CD4-positive, alpha-beta T cell treated with Interleukin-6 at 100 ng/mL for 8 hours (primary cell): ENCODE data around the gene KLRD1.
"Not testable (repeated sequence)": the region's sequence is repeated elsewhere in the genome, so short reads cannot be mapped to it uniquely, and the experiment has no call there.

Source experiments
- DNase-seq: peaks from one replicate; pipeline ENCODE4 v3.0.0-alpha.2; 2020; ENCODE audit warnings: mixed read lengths, low spot score

KLRD1 gene

DNA sequence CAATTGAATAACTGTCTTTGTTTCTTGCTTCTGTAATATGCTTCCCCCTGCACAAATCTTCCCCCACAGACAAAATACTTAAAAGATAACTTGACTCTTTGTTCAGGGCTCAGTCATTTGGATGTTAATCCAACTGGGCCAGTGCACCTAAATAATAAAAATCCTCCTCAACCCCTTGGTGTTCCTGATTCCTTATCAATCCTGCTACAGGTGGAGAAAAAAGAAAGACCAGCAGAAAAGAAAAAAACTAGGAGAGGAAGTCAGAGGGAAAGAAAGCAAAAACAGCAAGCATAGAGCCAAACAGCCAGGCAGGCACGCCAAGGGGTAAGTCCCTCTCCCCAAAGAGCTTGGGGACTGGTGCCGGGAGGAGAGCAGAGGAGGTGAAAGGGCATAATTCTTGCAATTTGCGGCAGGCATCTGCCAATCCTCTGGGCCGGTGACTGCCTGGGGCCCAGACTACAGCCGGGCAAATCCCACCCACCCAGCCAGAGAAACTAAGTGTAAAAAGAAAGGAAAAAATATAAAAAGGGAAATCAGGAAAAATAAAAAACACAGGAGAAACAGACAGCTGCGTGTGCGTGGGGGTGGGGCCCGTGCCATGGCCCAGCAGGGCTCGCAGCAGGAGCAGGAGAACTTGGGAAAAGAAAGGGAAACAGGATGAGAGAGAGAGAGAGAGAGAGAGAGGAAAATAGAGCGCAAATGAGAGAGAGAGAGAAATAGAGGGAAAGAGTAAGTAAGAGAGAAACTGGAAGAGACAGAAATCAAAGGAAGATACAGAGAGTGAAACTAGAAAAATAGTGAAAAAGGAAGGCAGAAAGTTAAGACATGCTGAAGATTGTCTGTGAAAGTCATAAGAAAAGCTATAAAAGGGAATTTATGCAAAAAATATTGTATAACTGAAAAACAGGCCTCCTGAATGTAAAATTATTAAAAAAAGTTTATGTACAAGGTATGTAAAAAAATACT, 60.8 kb downstream of the KLRD1 start:
- DNase-seq, result no peak

DNA sequence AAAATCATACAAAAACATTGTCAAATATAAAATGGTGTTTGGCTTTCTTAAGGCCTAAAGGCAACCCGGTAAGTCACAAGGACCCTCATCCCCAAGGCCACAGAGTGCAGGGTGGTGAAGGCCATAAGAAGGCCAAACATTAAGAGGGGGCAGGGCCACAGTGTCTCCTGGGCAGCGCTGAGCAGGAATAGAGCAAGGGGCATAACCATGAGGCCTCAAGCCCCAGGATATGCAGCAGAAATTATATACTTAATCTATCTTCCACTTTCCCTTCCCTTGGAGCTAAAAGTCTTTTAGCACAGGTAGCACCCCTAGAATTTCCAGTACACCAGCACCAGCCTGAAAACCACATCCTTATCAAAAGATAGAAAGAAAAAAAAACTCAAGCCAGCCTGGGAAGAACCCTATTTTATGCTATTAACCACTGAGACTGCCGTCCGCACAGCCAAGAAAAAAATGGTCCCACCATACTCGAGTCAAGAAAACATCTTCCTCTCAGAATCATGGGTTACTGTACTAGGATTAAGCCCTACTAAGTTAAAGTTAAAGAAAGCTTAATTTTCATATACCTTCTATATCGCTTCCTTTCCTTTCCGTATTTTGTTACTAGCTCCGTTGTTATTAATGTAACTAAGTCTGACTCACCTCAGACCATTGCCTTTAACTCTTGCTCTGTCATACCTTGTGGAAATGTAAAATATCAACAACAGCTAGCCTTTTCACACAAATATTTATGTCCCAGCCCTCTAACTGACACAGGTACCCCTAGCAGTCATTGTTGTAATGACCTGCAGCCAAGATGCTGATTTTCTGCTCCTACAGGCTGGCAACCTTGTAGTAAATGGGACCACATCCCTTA, 62.1 kb downstream of the KLRD1 start:
- DNase-seq, result no peak

DNA sequence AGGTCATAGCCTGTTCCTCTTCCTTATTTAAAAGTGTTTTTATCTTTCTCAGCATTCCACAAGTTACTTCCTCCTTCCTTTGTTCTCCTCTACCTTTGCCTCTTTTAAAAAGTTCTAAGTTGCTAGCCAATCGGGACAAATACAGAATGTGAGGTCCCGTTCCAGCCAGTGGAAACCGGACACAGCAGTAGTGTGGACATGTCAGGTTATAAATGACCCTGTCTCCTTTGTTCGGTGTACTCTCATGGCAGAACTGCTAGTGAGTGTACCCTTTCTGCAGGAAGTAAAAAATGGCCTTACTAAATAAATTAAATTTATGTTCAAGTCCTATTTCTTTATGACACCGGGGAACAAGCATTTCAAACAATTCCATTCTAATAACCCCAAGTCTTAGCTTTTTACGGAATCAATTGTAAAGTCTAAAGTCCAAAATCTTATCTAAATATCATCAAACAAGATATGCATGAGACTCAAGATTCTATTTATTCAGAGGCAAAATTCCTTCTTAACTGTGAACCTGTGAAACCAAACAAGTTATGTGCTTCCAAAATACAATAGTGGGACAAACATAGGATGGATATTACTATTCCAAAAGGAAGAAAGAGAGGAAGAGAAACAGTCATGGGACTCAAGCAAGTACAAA, 64.3 kb downstream of the KLRD1 start:
- DNase-seq, result not testable (repeated sequence)

DNA sequence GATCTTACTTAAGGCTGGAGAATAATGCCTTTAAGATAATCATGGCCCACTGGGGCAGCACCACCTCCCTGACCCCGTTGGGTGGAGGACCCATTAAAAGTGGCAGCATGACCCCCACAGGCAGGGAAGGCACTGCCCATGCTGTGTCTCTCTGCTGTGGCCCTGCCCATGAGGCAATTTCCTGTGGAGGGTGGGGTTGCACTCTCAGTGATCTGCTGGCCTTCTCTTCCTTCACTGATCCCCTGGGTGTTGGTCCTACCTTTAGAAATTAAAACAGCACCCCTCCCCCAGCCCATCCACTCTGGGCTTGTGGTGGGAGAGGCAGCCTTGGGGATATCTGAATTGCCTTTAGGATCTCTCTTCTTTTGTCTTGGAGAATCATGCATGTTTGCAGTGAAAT, 64.9 kb downstream of the KLRD1 start:
- DNase-seq, result no peak

DNA sequence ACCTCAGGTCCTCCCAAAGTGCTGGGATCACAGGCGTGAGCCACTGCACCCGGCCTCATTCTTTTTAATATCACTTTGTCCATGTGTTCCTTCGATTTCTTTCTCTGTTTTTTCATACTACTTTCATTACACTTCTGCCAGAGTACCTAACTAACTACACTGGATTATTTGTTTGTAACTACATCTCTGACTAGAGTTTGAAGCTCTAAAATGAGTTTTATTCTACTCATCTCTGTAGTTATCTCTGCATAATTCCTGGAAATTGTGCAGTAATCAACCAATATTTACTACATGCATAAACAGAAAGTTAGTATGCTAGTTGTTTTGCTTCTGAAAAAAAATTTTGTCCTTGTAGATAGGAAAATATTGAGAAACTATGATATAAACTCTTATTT, 67.0 kb downstream of the KLRD1 start:
- no peak for DNase-seq

DNA sequence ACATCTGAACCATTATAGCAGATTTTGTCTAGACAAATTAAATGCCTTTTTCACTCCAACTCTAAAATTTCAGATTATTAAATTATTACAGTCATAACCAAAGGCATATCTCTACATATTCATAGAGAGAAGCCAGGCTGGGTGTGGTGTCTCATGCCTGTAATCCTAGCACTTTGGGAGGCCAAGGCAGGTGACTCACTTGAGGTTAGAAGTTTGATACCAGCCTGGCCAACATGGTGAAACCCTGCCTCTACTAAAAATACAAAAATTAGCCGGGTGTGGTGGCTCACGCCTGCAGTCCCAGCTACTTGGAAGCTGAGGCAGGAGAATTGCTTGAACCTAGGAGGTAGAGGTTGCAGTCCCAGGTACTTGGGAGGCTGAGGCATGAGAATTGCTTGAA, 71.1 kb downstream of the KLRD1 start:
- DNase-seq, result not testable (repeated sequence)
